HG03159 (cell line): ENCODE measurements around the gene ZBTB20.
A peak's percentile ranks its signal among the peaks of the same experiment; 100 is the strongest.

ENCODE experiments used
- ATAC-seq: cut with Tn5 transposase; IDR thresholded peaks from one replicate; pipeline ENCODE4 v1.9.1; 2021; ENCODE audit warnings: mild to moderate bottlenecking, moderate library complexity; ENCODE audit not compliant: unreplicated experiment

ZBTB20 gene

GRCh38 chr3:114393367-114394072, 753.6 kb downstream of the ZBTB20 start:
- no peak for ATAC-seq

GRCh38 chr3:114392831-114393230, 754.3 kb downstream of the ZBTB20 start:
- no peak for ATAC-seq

GRCh38 chr3:114389156-114389555, 757.9 kb downstream of the ZBTB20 start:
- no peak for ATAC-seq

- ATAC-seq: no peak
Observed at GRCh38 chr3:114384558-114384903, 762.6 kb downstream of the ZBTB20 start.

- peak; percentile 92 for ATAC-seq
Observed at GRCh38 chr3:114383875-114384557, 763.1 kb downstream of the ZBTB20 start.

- no peak for ATAC-seq
Observed at GRCh38 chr3:114380233-114380651, 766.8 kb downstream of the ZBTB20 start.

- no peak for ATAC-seq
Observed at GRCh38 chr3:114379266-114379665, 767.8 kb downstream of the ZBTB20 start.

- ATAC-seq: no peak
Observed at GRCh38 chr3:114378760-114379159, 768.3 kb downstream of the ZBTB20 start.

GRCh38 chr3:114377426-114377825, 769.7 kb downstream of the ZBTB20 start:
- no peak for ATAC-seq

GRCh38 chr3:114376516-114377185, 770.4 kb downstream of the ZBTB20 start:
- ATAC-seq: no peak

GRCh38 chr3:114375608-114376421, 771.3 kb downstream of the ZBTB20 start:
- ATAC-seq: no peak

- ATAC-seq: no peak
Observed at GRCh38 chr3:114374433-114374990, 772.6 kb downstream of the ZBTB20 start.

- no peak for ATAC-seq
Observed at GRCh38 chr3:114370537-114371174, 776.4 kb downstream of the ZBTB20 start.

GRCh38 chr3:114365909-114366308, 781.2 kb downstream of the ZBTB20 start:
- ATAC-seq: no peak

GRCh38 chr3:114364806-114365654, 782.1 kb downstream of the ZBTB20 start:
- ATAC-seq: no peak

- ATAC-seq: no peak
Observed at GRCh38 chr3:114363554-114364202, 783.4 kb downstream of the ZBTB20 start.

GRCh38 chr3:114362815-114363214, 784.3 kb downstream of the ZBTB20 start:
- ATAC-seq: no peak

- no peak for ATAC-seq
Observed at GRCh38 chr3:114361391-114361790, 785.7 kb downstream of the ZBTB20 start.

GRCh38 chr3:114356525-114356924, 790.6 kb downstream of the ZBTB20 start:
- ATAC-seq: no peak
